ENCODE data around the gene FBF1. TPM values are rescaled to one million over a fixed set of nuclear protein-coding genes. Genes with fewer than 3 reads are reported as not detected.

Gene FBF1
- total RNA-seq, 4 donors from 2014 or later = 13.9 to 18.3 (median 15.5) TPM

- no peaks in the 10 kb centered on the region for H3K27me3 ChIP-seq
- peaks cover 7 to 33% (median 8%) of the 10 kb centered on the region in 3 donors for H3K4me1 ChIP-seq
- intact Hi-C loops (cut with DNase I) = no loop called here
- no peak overlapping the region for H3K27ac ChIP-seq
- H3K9me3 ChIP-seq = no peaks in the 10 kb centered on the region
- H3K4me3 ChIP-seq = no peak overlapping the region
- TF ChIP-seq, protein P1, sequence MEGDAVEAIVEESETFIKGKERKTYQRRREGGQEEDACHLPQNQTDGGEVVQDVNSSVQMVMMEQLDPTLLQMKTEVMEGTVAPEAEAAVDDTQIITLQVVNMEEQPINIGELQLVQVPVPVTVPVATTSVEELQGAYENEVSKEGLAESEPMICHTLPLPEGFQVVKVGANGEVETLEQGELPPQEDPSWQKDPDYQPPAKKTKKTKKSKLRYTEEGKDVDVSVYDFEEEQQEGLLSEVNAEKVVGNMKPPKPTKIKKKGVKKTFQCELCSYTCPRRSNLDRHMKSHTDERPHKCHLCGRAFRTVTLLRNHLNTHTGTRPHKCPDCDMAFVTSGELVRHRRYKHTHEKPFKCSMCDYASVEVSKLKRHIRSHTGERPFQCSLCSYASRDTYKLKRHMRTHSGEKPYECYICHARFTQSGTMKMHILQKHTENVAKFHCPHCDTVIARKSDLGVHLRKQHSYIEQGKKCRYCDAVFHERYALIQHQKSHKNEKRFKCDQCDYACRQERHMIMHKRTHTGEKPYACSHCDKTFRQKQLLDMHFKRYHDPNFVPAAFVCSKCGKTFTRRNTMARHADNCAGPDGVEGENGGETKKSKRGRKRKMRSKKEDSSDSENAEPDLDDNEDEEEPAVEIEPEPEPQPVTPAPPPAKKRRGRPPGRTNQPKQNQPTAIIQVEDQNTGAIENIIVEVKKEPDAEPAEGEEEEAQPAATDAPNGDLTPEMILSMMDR (IDR thresholded peaks at IDR 0.05) = no peak
- no peak for TF ChIP-seq POLR2A (IDR thresholded peaks at IDR 0.05)
- 87 to 89% methylated on average over 9 to 14 of the region's 18 CpGs for WGBS, 2 donors
- no peak for DNase-seq
- peaks cover 0 to 81% (median 0%) of the 10 kb centered on the region in 3 donors for H3K36me3 ChIP-seq
Measured at GRCh38 chr17:75922173-75922961, 18.5 kb downstream of the FBF1 start.

DNA sequence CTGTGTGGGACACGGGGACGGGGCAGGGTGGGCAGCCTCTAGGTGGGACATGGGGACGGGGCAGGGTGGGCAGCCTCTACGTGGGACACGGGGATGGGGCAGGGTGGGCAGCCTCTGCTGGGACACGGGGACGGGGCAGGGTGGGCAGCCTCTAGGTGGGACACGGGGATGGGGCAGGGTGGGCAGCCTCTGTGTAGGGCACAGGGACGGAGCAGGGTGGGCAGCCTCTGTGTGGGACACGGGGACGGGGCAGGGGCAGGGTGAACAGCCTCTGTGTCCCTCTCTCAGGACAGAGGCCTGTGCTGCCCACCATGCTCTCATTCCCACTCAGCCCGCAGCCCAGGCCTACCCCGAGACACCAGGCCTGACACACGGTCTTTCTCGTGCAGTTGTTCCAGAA lies 19.2 kb downstream of the FBF1 start:
- H3K36me3 ChIP-seq = peaks cover 0 to 88% (median 0%) of the 10 kb centered on the region in 3 donors
- 100% methylated on average over 4 of the region's 15 CpGs; no CpG with 5 or more reads in 1 of the 2 donors for WGBS, 2 donors
- no peaks in the 10 kb centered on the region for H3K9me3 ChIP-seq
- no peak overlapping the region for H3K4me3 ChIP-seq
- no peak for DNase-seq
- no peak for TF ChIP-seq POLR2A (IDR thresholded peaks at IDR 0.05)
- TF ChIP-seq, protein P1 (IDR thresholded peaks at IDR 0.05) = no peak
- H3K27ac ChIP-seq = no peak overlapping the region
- H3K4me1 ChIP-seq = peaks cover 2 to 25% (median 7%) of the 10 kb centered on the region in 3 donors
- H3K27me3 ChIP-seq = no peaks in the 10 kb centered on the region
- intact Hi-C loops (cut with DNase I) = no loop called here

DNA sequence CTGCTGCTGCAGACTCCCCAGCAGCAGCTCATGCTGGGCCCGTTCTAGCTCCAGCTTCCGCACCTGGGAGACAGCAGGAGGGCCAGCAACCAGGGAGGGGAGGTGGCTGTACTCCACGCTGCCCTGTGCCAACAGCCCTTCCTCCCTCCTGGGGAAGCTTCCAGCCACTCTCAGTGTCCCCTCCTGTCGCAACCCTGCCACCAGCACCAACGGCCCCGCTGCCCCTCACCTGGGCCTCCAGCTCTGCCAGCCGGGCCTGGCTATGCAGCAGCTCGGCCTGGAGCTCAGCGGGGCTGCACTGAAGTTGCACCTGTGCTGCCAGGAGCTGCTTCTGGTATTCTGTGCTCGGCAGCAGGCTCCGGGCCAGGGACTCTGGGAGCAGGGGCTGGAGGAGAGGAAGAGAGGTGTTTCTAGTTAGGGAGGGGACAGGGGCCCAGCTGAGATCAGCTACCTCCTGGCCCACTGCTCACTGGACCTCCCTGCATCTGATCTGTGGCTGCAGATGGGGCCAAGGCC lies 20.7 kb downstream of the FBF1 start:
- Histone ChIP-seq H3K27ac (no peak overlapping the region), H3K36me3 (peaks cover 0 to 88% (median 0%) of the 10 kb centered on the region in 3 donors), H3K4me1 (peaks cover 0 to 14% (median 7%) of the 10 kb centered on the region in 3 donors), H3K9me3 (no peaks in the 10 kb centered on the region), H3K4me3 (no peak overlapping the region), H3K27me3 (no peaks in the 10 kb centered on the region)
- no peak for DNase-seq
- TF ChIP-seq, protein P1 (IDR thresholded peaks at IDR 0.05) = no peak
- TF ChIP-seq POLR2A (IDR thresholded peaks at IDR 0.05) = no peak
- intact Hi-C loops (cut with DNase I) = no loop called here
- WGBS, 2 donors = no CpG with 5 or more reads among the region's 11 CpGs

DNA sequence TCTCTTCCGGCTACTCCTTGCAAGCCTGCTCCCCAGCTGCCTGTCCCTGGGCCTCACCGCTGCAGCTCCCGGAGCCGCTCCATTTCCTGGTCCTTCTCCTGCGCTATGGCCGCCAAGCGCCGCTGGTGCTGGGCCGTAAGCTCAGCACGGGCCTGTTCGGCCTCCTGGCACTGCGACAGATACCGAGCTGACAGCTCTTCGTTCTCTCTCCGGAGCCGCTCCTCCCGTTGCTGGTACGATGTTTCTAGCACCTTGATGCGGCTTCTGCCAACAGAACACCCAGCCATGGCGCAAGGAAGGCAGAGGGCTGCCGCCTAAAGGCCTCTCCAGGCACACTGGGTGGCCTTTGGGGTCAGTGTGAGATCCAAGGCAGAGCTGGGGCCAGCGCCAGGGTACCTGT lies 21.2 kb downstream of the FBF1 start:
- Histone ChIP-seq H3K27me3 (no peaks in the 10 kb centered on the region), H3K4me3 (no peak overlapping the region), H3K4me1 (peaks cover 0 to 14% (median 7%) of the 10 kb centered on the region in 3 donors), H3K36me3 (peaks cover 0 to 89% (median 0%) of the 10 kb centered on the region in 3 donors), H3K27ac (no peak overlapping the region), H3K9me3 (no peaks in the 10 kb centered on the region)
- TF ChIP-seq POLR2A (IDR thresholded peaks at IDR 0.05) = no peak
- TF ChIP-seq, protein P1 (IDR thresholded peaks at IDR 0.05) = no peak
- 95% methylated on average over 18 of the region's 22 CpGs; no CpG with 5 or more reads in 1 of the 2 donors for WGBS, 2 donors
- intact Hi-C loops (cut with DNase I) = no loop called here
- DNase-seq = no peak

- H3K4me1 ChIP-seq = peaks cover 0 to 11% (median 1%) of the 10 kb centered on the region in 3 donors
- 93 to 94% methylated on average over 14 to 15 of the region's 31 CpGs for WGBS, 2 donors
- no peak overlapping the region for H3K27ac ChIP-seq
- H3K4me3 ChIP-seq = no peak overlapping the region
- H3K9me3 ChIP-seq = no peaks in the 10 kb centered on the region
- TF ChIP-seq POLR2A (IDR thresholded peaks at IDR 0.05) = no peak
- TF ChIP-seq, protein P1 (IDR thresholded peaks at IDR 0.05) = no peak
- no peak for DNase-seq
- peaks cover 4 to 94% (median 6%) of the 10 kb centered on the region in 3 donors for H3K36me3 ChIP-seq
- H3K27me3 ChIP-seq = no peaks in the 10 kb centered on the region
- intact Hi-C loops (cut with DNase I) = no loop called here
Measured at GRCh38 chr17:75917917-75918445, 22.9 kb downstream of the FBF1 start.

Measured in esophagus squamous epithelium (tissue), 5 donors.